SK-N-MC (cell line): Measurements from ENCODE around the gene PLEKHA6.

ENCODE experiments used
- EZH2 ChIP-seq: fragments of 200-600 bp; sonication (generic); IDR thresholded peaks from one replicate; pipeline ENCODE4 v1.6.1; 2017; ENCODE audit warnings: antibody characterized with exemption
- POLR2AphosphoS5 ChIP-seq: IDR thresholded peaks from 2 replicates; pipeline ENCODE4 v1.6.1; 2012; ENCODE audit warnings: mild to moderate bottlenecking, low read depth, low read length, borderline replicate concordance

DNA sequence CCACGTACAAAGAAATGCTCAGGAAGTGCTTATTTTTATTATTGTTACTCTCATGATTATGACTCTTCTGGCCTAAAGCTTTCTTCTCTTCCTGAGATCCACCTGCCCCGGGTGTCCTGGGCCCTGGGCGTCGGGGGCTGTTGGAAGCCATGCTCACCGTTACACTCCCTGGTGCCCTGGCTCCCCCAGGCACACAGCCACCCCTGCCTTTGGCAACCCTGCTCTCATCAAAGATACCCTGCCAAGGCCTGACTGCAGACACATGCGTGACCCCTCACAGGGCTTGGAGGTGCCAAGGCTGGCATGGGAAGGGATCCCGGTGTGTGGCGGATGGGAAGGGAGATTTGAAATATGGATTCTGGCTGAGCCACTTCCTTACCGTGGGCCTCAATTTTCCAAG lies 160.2 kb downstream of the PLEKHA6 start:
- TF ChIP-seq POLR2AphosphoS5 (no peak), EZH2 (no peak)
